ENCODE measurements around the gene GRXCR2. TPM values are rescaled to one million over a fixed set of nuclear protein-coding genes. Genes with fewer than 3 reads are reported as not detected.

The GRXCR2 gene
- total RNA-seq, 1 experiment from 2014 or later = not detected

- Histone ChIP-seq H3K27me3 (ENCODE audit: insufficient read depth, low read length) (no peaks in the 10 kb centered on the region), H3K9me2 (ENCODE audit: insufficient read depth) (no peaks in the 10 kb centered on the region), H3K79me2 (ENCODE audit: insufficient read depth, low read length) (no peaks in the 10 kb centered on the region), H4K20me1 (ENCODE audit: insufficient read depth) (no peaks in the 10 kb centered on the region), H3K4me2 (ENCODE audit: low read length) (no peak overlapping the region), H3K27ac (ENCODE audit: low read depth, low read length) (no peak overlapping the region), H2AFZ (ENCODE audit: low read depth, low read length, poor library complexity, severe bottlenecking) (no peak overlapping the region), H3K36me3 (ENCODE audit: control insufficient read depth in 1 of 2, insufficient read depth in 2 of 2, low read length in 2 of 2) (no peaks in the 10 kb centered on the region), H3K9me3 (ENCODE audit: control insufficient read depth in 1 of 2, insufficient read depth in 1 of 2, low read depth in 1 of 2, low read length in 2 of 2) (no peaks in the 10 kb centered on the region), H3K4me3 (replicated peaks in 1 of 2; ENCODE audit: low read depth in 1 of 2, low read length in 2 of 2) (no peak overlapping the region), H3K4me1 (ENCODE audit: control insufficient read depth in 1 of 2, insufficient read depth in 2 of 2, low read length in 2 of 2) (no peaks in the 10 kb centered on the region), H3K9ac (ENCODE audit: low read length) (no peak overlapping the region)
- peak; percentile 76 for ATAC-seq
- TF ChIP-seq ZFX (IDR thresholded peaks at IDR 0.05) (no peak), CBX3 (IDR thresholded peaks at IDR 0.05; ENCODE audit: low read depth) (no peak), YY1 (IDR thresholded peaks at IDR 0.05; ENCODE audit: extremely low read depth, insufficient replicate concordance, low read depth, low read length) (no peak), TCF7L2 (IDR thresholded peaks at IDR 0.05; ENCODE audit: borderline replicate concordance, extremely low read depth, insufficient read depth, insufficient read length) (no peak), ATF3 (IDR thresholded peaks at IDR 0.05) (no peak), RAD21 (IDR thresholded peaks at IDR 0.05; ENCODE audit: low read depth) (peak; percentile 68), POLR2A (IDR thresholded peaks at IDR 0.05; ENCODE audit: borderline replicate concordance, extremely low read depth, insufficient read depth, insufficient read length) (no peak), SRF (IDR thresholded peaks at IDR 0.05; ENCODE audit: low read depth) (no peak), SIN3A (IDR thresholded peaks at IDR 0.05; ENCODE audit: low read depth) (no peak), ELF1 (IDR thresholded peaks at IDR 0.05; ENCODE audit: borderline replicate concordance, low read depth) (no peak)
- TF ChIP-seq, protein P1, sequence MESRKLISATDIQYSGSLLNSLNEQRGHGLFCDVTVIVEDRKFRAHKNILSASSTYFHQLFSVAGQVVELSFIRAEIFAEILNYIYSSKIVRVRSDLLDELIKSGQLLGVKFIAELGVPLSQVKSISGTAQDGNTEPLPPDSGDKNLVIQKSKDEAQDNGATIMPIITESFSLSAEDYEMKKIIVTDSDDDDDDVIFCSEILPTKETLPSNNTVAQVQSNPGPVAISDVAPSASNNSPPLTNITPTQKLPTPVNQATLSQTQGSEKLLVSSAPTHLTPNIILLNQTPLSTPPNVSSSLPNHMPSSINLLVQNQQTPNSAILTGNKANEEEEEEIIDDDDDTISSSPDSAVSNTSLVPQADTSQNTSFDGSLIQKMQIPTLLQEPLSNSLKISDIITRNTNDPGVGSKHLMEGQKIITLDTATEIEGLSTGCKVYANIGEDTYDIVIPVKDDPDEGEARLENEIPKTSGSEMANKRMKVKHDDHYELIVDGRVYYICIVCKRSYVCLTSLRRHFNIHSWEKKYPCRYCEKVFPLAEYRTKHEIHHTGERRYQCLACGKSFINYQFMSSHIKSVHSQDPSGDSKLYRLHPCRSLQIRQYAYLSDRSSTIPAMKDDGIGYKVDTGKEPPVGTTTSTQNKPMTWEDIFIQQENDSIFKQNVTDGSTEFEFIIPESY (IDR thresholded peaks at IDR 0.05; ENCODE audit: extremely low read depth, insufficient replicate concordance, low read length) = no peak
- TF ChIP-seq, protein P2, sequence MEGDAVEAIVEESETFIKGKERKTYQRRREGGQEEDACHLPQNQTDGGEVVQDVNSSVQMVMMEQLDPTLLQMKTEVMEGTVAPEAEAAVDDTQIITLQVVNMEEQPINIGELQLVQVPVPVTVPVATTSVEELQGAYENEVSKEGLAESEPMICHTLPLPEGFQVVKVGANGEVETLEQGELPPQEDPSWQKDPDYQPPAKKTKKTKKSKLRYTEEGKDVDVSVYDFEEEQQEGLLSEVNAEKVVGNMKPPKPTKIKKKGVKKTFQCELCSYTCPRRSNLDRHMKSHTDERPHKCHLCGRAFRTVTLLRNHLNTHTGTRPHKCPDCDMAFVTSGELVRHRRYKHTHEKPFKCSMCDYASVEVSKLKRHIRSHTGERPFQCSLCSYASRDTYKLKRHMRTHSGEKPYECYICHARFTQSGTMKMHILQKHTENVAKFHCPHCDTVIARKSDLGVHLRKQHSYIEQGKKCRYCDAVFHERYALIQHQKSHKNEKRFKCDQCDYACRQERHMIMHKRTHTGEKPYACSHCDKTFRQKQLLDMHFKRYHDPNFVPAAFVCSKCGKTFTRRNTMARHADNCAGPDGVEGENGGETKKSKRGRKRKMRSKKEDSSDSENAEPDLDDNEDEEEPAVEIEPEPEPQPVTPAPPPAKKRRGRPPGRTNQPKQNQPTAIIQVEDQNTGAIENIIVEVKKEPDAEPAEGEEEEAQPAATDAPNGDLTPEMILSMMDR (IDR thresholded peaks at IDR 0.05 in 2 of 3, conservative IDR thresholded peaks at IDR 0.05 in 1 of 3; ENCODE audit: borderline replicate concordance in 1 of 3, insufficient read depth in 1 of 3, low read depth in 2 of 3, low read length in 2 of 3) = peak; percentile 38 to 65 (median 50); a peak in 4 of 6 replicates
- TF ChIP-seq, protein P3, sequence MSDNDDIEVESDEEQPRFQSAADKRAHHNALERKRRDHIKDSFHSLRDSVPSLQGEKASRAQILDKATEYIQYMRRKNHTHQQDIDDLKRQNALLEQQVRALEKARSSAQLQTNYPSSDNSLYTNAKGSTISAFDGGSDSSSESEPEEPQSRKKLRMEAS (IDR thresholded peaks at IDR 0.05) = no peak; the same call in 1 of the 2 replicates
- POLR2A ChIA-PET = interaction anchor here (1.0 kb wide), 1 partner anchor 28 kb away, joined by 4 read pairs; the partner anchor contains the start of gene SH3RF2
- CTCF ChIA-PET = interaction anchor here (0.8 to 2.0 kb wide), 4 partner anchors 20 to 133 kb away, joined by 3 to 6 read pairs (median 5); no protein-coding TSS in a partner anchor
- intact Hi-C loops (cut with micrococcal nuclease) = loop anchor here (1.0 to 5.0 kb wide), 3 partner anchors 74 to 519 kb away; no protein-coding TSS in a partner anchor
- RAD21 ChIA-PET (ENCODE audit: low non-redundant PET in 1 of 2, low total read pairs in 2 of 2, uncharacterized antibody in 2 of 2, unreplicated experiment in 2 of 2) = interaction anchor here in 1 of 2 experiments (0.9 kb wide), 1 partner anchor 133 kb away, joined by 4 read pairs; no protein-coding TSS in a partner anchor
- no TSS peak for BruUV-seq (replicated peaks)
- DNase-seq (ENCODE audit: low read depth, low spot score) = peak; percentile 18
Measured at GRCh38 chr5:145908206-145908960, 35.6 kb upstream of the GRXCR2 start.

Measured in HCT116 (cell line).